Ishikawa (cell line): Measurements from ENCODE around the gene GOLT1A.
A peak's percentile ranks its signal among the peaks of the same experiment; 100 is the strongest.

Experiments used
- CEBPB ChIP-seq: IDR thresholded peaks from 2 replicates; pipeline ENCODE4 v1.6.1; 2012
- CREB1 ChIP-seq: IDR thresholded peaks from 2 replicates; pipeline ENCODE4 v1.6.1; 2012; ENCODE audit warnings: low read depth
- EGR1 ChIP-seq: IDR thresholded peaks from 2 replicates; pipeline ENCODE4 v1.6.1; 2012
- EP300 ChIP-seq: IDR thresholded peaks from 2 replicates; pipeline ENCODE4 v1.6.1; 2012; ENCODE audit warnings: borderline replicate concordance
- FOXM1 ChIP-seq: IDR thresholded peaks from 2 replicates; pipeline ENCODE4 v1.6.1; 2012; ENCODE audit warnings: low read depth, borderline replicate concordance
- NFIC ChIP-seq: IDR thresholded peaks from 2 replicates; pipeline ENCODE4 v1.6.1; 2012
- RAD21 ChIP-seq: IDR thresholded peaks from 2 replicates; pipeline ENCODE4 v1.6.1; 2012; ENCODE audit warnings: low read depth
- TAF1 ChIP-seq: IDR thresholded peaks from 2 replicates; pipeline ENCODE4 v1.6.1; 2012; ENCODE audit warnings: low read depth, mild to moderate bottlenecking
- TCF12 ChIP-seq: IDR thresholded peaks from 2 replicates; pipeline ENCODE4 v1.6.1; 2012; ENCODE audit warnings: low read depth
- TEAD4 ChIP-seq: IDR thresholded peaks from 2 replicates; pipeline ENCODE4 v1.6.1; 2012
- YY1 ChIP-seq: IDR thresholded peaks from 2 replicates; pipeline ENCODE4 v1.6.1; 2012; ENCODE audit warnings: low read depth
- ZBTB7A ChIP-seq: IDR thresholded peaks from 2 replicates; pipeline ENCODE4 v1.6.1; 2012; ENCODE audit warnings: low read depth
- TF ChIP-seq, protein P1 (sequence below): IDR thresholded peaks from 2 replicates; pipeline ENCODE4 v1.6.1; 2012
- TF ChIP-seq, protein P2 (sequence below): IDR thresholded peaks from 2 replicates; pipeline ENCODE4 v1.6.1; 2012; ENCODE audit warnings: low read depth, mild to moderate bottlenecking
- TF ChIP-seq, protein P3 (sequence below): IDR thresholded peaks from 2 replicates; pipeline ENCODE4 v1.6.1; 2012

GOLT1A gene

DNA sequence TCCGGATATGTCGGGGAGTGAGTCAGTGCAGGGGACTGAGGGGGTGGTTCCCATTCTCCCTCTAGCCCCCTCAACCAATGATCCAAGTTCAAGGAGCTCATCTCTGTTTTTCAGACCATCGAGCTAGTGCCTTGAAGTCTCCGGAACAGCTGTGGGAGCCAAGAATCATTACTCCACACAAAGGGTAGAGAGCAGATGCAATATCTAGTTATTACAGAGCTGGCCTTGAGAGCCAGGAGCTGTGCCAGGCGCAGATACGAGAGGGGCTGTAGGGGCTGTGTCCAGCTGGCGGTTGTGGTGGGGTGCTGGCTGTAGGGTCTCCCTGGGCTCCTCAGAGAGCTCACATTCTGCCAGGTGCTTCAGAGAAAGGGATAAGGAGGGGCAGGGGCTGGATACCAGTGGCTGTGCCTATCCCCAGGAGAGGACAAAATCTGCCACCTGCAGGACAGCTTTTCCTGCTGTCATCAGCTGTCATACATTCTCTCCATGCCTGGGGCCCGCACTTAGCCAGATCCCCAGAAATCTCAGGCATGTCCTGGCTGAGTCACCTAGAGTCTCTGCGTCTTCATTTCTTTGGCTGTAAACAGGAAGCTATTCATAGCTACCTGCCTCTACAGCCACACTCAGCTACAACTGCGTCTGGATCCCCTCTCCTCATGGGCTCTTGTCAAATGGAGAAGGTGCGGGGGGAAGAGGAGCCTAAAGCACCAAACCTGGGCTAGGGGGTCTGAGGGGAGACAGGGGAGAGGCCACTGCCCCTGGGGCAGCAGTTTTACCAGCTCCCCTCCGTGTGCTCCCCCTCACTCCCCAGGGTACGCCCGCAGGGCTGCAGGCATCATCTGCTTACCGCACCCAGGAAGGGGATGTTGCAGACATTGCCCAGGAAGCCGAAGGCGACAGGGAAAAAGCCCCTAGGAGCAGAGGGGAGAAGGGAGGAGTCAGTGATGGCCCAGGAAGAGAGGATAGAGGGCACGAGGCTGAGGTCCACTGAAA lies 15.1 kb downstream of the GOLT1A start:
- TF ChIP-seq YY1 (no peak), CREB1 (no peak), NFIC (no peak), TEAD4 (peak; percentile 73), CEBPB (no peak), FOXM1 (no peak), TCF12 (no peak), EP300 (no peak), RAD21 (peak; percentile 40; the same call in 1 of the 2 replicates), TAF1 (no peak), ZBTB7A (no peak)
- TF ChIP-seq, protein P1, sequence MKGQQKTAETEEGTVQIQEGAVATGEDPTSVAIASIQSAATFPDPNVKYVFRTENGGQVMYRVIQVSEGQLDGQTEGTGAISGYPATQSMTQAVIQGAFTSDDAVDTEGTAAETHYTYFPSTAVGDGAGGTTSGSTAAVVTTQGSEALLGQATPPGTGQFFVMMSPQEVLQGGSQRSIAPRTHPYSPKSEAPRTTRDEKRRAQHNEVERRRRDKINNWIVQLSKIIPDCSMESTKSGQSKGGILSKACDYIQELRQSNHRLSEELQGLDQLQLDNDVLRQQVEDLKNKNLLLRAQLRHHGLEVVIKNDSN = no peak
- TF ChIP-seq, protein P2, sequence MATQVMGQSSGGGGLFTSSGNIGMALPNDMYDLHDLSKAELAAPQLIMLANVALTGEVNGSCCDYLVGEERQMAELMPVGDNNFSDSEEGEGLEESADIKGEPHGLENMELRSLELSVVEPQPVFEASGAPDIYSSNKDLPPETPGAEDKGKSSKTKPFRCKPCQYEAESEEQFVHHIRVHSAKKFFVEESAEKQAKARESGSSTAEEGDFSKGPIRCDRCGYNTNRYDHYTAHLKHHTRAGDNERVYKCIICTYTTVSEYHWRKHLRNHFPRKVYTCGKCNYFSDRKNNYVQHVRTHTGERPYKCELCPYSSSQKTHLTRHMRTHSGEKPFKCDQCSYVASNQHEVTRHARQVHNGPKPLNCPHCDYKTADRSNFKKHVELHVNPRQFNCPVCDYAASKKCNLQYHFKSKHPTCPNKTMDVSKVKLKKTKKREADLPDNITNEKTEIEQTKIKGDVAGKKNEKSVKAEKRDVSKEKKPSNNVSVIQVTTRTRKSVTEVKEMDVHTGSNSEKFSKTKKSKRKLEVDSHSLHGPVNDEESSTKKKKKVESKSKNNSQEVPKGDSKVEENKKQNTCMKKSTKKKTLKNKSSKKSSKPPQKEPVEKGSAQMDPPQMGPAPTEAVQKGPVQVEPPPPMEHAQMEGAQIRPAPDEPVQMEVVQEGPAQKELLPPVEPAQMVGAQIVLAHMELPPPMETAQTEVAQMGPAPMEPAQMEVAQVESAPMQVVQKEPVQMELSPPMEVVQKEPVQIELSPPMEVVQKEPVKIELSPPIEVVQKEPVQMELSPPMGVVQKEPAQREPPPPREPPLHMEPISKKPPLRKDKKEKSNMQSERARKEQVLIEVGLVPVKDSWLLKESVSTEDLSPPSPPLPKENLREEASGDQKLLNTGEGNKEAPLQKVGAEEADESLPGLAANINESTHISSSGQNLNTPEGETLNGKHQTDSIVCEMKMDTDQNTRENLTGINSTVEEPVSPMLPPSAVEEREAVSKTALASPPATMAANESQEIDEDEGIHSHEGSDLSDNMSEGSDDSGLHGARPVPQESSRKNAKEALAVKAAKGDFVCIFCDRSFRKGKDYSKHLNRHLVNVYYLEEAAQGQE = no peak
- TF ChIP-seq, protein P3, sequence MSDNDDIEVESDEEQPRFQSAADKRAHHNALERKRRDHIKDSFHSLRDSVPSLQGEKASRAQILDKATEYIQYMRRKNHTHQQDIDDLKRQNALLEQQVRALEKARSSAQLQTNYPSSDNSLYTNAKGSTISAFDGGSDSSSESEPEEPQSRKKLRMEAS = no peak

DNA sequence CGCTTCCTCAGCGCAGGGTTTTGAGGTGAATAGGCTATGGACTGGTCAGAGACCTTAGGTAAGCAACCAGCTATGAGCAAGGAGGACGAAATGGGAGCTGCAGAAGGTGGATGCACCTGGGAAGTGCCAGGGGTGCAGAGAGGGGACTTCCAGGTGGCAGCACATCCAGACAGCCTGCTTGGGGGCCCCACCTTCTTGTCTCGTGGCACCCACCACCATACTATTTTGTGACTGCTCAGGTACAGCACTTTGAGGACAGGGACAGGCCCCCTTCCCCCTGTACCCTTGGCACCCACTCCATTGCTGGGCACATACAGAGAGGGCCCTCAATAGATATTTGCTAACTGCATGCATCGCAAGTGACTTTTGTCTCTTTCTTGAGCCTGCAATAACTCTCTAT lies 16.7 kb downstream of the GOLT1A start:
- TF ChIP-seq TCF12 = no peak
- no peak for TF ChIP-seq CEBPB
- no peak for TF ChIP-seq TEAD4
- TF ChIP-seq NFIC = no peak
- TF ChIP-seq, protein P2 = no peak
- no peak for TF ChIP-seq EP300
- no peak for TF ChIP-seq EGR1
- TF ChIP-seq, protein P1 = no peak
- no peak for TF ChIP-seq YY1
- TF ChIP-seq ZBTB7A = no peak
- no peak for TF ChIP-seq FOXM1
- TF ChIP-seq, protein P3 = no peak

DNA sequence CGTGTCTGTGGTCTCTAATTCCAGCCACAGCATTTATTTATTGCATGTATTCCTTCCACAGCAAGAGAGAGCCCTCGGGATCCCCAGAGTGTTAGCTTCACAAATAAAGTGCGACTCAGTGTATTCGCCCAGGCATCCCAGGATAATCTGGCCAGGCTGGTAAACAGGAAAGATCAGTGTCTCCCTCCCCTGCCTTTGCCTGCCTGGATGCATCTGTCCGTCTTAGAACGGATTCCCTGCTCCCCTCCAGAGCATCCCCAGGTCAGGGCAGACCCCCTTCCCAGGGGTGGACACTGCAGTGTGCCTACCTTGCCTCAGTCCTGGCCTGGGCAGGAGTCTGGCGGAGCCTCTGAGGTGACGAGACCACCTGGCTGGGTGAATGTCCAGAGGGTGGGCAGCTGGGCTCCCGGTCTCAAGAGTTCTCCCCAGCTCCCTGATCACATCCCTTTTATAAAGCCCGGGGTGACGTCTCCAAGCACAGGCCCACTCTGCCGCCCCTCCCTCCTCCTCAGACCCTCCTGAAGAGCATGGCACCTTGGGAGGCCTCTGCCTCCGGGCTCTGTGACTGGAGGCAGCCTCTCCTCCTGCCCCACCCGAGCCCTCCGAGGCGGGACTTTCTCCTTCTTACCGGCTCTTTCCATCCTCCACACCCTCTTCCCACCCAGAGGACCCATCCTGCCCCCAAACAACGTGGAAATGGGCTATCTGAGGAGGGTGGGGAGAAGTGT lies 17.6 kb downstream of the GOLT1A start, which contains the start of gene KISS1:
KISS1 (minus strand) TSS at position 424 of the 728 bp plus-strand sequence. CDS start 3,615 bp downstream, outside the sequence.
- TF ChIP-seq TCF12 = no peak
- TF ChIP-seq, protein P3 = no peak
- no peak for TF ChIP-seq CEBPB
- TF ChIP-seq YY1 = no peak
- TF ChIP-seq ZBTB7A = no peak
- TF ChIP-seq TAF1 = no peak
- TF ChIP-seq FOXM1 = no peak
- no peak for TF ChIP-seq TEAD4
- no peak for TF ChIP-seq EP300

DNA sequence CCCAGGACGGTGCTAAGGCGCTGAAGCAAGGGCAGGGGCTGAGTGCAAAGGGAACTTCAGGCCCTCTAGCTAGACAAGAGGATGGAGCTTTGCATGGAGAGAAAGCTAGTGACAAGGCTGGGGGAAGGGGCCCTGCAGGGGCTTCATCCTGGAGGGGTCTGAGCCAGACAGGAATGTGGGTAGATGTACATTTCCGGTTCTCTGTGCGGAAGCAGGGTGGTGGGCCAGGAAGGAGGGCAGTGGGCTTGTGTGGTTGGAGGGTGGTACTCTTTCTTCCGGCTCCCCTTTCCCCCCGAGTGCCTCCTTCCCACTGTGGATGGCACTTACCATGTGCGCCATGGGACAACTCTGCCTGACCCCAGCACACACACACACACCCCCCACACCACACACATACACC lies 19.0 kb downstream of the GOLT1A start:
- TF ChIP-seq YY1 (no peak), FOXM1 (no peak), RAD21 (no peak), ZBTB7A (no peak), TCF12 (no peak), TEAD4 (no peak)
- TF ChIP-seq, protein P1 = no peak
- TF ChIP-seq, protein P2 = no peak
